Measurements from ENCODE around the gene LGI2.

Gene LGI2

DNA sequence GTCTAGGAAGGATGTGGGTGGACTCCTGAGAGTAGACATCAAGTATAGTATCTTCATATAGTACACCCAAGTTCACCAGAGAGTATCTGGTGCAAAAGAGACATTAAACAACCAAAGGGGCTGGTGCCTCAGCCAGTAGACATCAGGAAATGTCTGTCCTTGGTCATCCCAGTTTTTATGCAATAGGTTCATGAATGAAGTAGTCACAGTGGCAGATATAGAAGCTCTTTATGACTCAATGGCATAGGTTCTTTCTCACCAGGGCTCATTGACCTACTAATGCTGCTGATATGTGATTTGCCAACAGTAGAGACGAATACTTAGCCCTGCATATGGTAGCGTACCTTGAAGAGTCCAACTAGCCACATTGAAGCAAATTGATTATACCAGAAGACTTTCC lies 72.9 kb downstream of the LGI2 start:
- Histone ChIP-seq H3K36me3 (ENCODE audit: low read length) (no peaks in the 10 kb centered on the region), H3K27me3 (ENCODE audit: low read length) (no peaks in the 10 kb centered on the region), H3F3A (ENCODE audit: insufficient read depth) (no peaks in the 10 kb centered on the region), H3K9me2 (replicated peaks; ENCODE audit: insufficient read depth, low read length) (no peaks in the 10 kb centered on the region), H4K20me1 (ENCODE audit: low read depth, low read length) (no peaks in the 10 kb centered on the region), H3K9me3 (ENCODE audit: insufficient read depth, low read length) (no peaks in the 10 kb centered on the region), H3K9ac (ENCODE audit: low read length) (no peak overlapping the region), H3K79me2 (ENCODE audit: insufficient read depth, low read length) (no peaks in the 10 kb centered on the region), H3K4me2 (ENCODE audit: low read depth, low read length, poor library complexity, severe bottlenecking) (no peak overlapping the region), H2AFZ (ENCODE audit: low read depth, low read length, severe bottlenecking) (no peak overlapping the region), H3K27ac (ENCODE audit: low read depth, low read length) (no peak overlapping the region), H3K4me3 (ENCODE audit: insufficient read depth, low read length, poor library complexity, severe bottlenecking) (no peak overlapping the region)
- TF ChIP-seq, protein P1, sequence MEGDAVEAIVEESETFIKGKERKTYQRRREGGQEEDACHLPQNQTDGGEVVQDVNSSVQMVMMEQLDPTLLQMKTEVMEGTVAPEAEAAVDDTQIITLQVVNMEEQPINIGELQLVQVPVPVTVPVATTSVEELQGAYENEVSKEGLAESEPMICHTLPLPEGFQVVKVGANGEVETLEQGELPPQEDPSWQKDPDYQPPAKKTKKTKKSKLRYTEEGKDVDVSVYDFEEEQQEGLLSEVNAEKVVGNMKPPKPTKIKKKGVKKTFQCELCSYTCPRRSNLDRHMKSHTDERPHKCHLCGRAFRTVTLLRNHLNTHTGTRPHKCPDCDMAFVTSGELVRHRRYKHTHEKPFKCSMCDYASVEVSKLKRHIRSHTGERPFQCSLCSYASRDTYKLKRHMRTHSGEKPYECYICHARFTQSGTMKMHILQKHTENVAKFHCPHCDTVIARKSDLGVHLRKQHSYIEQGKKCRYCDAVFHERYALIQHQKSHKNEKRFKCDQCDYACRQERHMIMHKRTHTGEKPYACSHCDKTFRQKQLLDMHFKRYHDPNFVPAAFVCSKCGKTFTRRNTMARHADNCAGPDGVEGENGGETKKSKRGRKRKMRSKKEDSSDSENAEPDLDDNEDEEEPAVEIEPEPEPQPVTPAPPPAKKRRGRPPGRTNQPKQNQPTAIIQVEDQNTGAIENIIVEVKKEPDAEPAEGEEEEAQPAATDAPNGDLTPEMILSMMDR (IDR thresholded peaks at IDR 0.05; ENCODE audit: insufficient read depth, low read length, poor library complexity, severe bottlenecking) = no peak
- no peak for TF ChIP-seq EZH2phosphoT487 (conservative IDR thresholded peaks at IDR 0.05; ENCODE audit: low read length)

DNA sequence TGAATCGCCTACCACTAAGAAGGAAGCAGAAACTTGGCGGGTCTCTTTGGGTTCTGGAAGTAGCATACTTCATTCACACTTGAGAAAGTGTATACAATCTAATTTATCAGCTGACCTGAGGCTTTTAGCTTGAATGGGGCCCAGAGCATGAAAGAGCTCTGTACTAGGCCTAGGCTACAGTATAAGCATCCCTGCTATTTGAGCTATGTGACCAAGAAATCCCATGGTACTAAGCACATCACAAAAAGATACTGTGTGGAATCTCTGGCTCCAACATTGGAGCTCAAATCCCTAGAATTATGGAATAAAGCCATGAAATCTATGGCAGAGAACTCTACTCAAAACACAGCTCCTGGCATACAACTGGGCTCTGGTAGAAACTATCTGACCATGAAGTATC lies 74.0 kb downstream of the LGI2 start:
- Histone ChIP-seq H3K27me3 (ENCODE audit: low read length) (no peaks in the 10 kb centered on the region), H3K9me2 (replicated peaks; ENCODE audit: insufficient read depth, low read length) (no peaks in the 10 kb centered on the region), H3K4me2 (ENCODE audit: low read depth, low read length, poor library complexity, severe bottlenecking) (no peak overlapping the region), H3K4me3 (ENCODE audit: insufficient read depth, low read length, poor library complexity, severe bottlenecking) (no peak overlapping the region), H3K9ac (ENCODE audit: low read length) (no peak overlapping the region), H3K79me2 (ENCODE audit: insufficient read depth, low read length) (no peaks in the 10 kb centered on the region), H2AFZ (ENCODE audit: low read depth, low read length, severe bottlenecking) (no peak overlapping the region), H3K36me3 (ENCODE audit: low read length) (no peaks in the 10 kb centered on the region), H4K20me1 (ENCODE audit: low read depth, low read length) (no peaks in the 10 kb centered on the region), H3K9me3 (ENCODE audit: insufficient read depth, low read length) (no peaks in the 10 kb centered on the region), H3F3A (ENCODE audit: insufficient read depth) (no peaks in the 10 kb centered on the region), H3K27ac (ENCODE audit: low read depth, low read length) (no peak overlapping the region)
- TF ChIP-seq EZH2phosphoT487 (conservative IDR thresholded peaks at IDR 0.05; ENCODE audit: low read length) = no peak
- TF ChIP-seq, protein P1 (IDR thresholded peaks at IDR 0.05; ENCODE audit: insufficient read depth, low read length, poor library complexity, severe bottlenecking) = no peak

DNA sequence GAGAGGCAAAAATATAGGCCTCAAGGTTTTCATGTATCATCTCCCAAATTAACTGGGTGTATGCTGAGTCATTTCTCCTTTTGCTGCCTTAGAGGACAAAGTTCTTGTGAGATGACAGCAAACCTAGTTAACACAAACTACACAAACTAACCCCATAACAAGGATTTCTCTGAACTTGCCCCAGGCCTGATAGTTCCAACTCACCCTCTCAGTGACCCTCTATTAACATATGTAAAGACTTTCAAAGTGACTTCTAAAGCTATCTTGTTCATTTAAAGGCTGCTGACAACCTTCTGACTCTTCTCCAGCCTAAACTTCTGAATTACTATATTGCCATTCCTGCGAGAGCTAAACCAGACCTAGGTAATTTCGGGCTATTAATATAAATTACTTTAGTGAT lies 74.7 kb downstream of the LGI2 start:
- Histone ChIP-seq H2AFZ (ENCODE audit: low read depth, low read length, severe bottlenecking) (no peak overlapping the region), H3K36me3 (ENCODE audit: low read length) (no peaks in the 10 kb centered on the region), H3K9me3 (ENCODE audit: insufficient read depth, low read length) (no peaks in the 10 kb centered on the region), H3F3A (ENCODE audit: insufficient read depth) (no peaks in the 10 kb centered on the region), H3K9ac (ENCODE audit: low read length) (no peak overlapping the region), H3K4me2 (ENCODE audit: low read depth, low read length, poor library complexity, severe bottlenecking) (no peak overlapping the region), H3K27me3 (ENCODE audit: low read length) (no peaks in the 10 kb centered on the region), H3K79me2 (ENCODE audit: insufficient read depth, low read length) (no peaks in the 10 kb centered on the region), H4K20me1 (ENCODE audit: low read depth, low read length) (no peaks in the 10 kb centered on the region), H3K9me2 (replicated peaks; ENCODE audit: insufficient read depth, low read length) (no peaks in the 10 kb centered on the region), H3K27ac (ENCODE audit: low read depth, low read length) (no peak overlapping the region), H3K4me3 (ENCODE audit: insufficient read depth, low read length, poor library complexity, severe bottlenecking) (no peak overlapping the region)
- TF ChIP-seq, protein P1 (IDR thresholded peaks at IDR 0.05; ENCODE audit: insufficient read depth, low read length, poor library complexity, severe bottlenecking) = no peak
- TF ChIP-seq EZH2phosphoT487 (conservative IDR thresholded peaks at IDR 0.05; ENCODE audit: low read length) = no peak

All from SU-DHL-6 (cell line).